H4 (cell line): ENCODE results near the gene F7. TPM values are rescaled to one million over a fixed set of nuclear protein-coding genes. Genes with fewer than 3 reads are reported as not detected.
"Not testable (repeated sequence)": the region's sequence is repeated elsewhere in the genome, so short reads cannot be mapped to it uniquely, and the experiment has no call there.

ENCODE experiments used
- DNase-seq: peaks from one replicate; pipeline ENCODE4 v3.0.0-alpha.2; 2015; ENCODE audit warnings: low spot score
- total RNA-seq: library from RNA; depleted of rRNA; stranded (reverse); fragments of >200 nt; shearing (Covaris generic); gene quantifications from 2 replicates; pipeline ENCODE4 v1.2.3, GENCODE V29; 2014

The F7 gene
- total RNA-seq, 1 experiment from 2014 or later, result not detected

GRCh38 chr13:113102302-113102701, 3.3 kb upstream of the F7 start:
- not testable (repeated sequence) for DNase-seq

DNA sequence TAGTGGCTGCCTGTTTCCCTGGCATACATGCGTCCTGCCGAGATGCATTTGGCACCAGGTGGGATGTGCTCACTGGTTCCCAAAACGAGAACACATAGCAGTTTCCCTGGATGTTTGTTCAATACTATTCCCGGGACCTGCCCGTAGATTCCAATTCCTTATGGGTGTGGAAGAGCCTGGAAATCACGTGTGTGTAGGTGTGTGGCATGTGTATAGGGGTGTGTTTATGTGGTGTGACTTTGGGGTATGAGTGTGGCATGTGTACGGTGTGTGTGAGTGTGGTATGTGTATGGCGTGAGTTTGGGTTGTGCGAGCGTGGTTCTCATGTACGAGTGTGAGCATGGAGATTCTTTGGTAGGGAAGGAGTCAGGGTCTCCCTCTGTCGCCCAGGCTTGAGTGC, 2.9 kb upstream of the F7 start:
- no peak for DNase-seq

DNA sequence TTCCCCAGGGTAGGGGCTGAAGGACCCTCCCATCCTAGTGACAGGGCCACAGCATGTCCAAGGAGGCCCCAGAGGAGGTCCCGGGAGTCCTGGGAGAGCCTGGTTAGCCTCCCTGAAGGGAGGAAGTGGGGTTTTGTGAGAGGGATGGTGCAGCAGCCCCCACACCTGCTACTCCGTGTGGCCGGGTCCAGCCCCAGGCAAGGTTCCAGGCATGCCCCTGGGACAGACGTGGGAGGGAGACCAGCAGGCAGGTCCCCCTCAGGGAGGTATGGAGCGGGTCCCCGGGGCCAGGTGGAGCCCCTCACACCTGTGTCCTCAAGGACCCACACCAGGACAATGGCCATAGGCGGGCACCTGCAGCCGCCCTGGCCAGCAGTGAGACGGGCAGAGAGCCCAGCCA, 1.9 kb upstream of the F7 start:
- no peak for DNase-seq

DNA sequence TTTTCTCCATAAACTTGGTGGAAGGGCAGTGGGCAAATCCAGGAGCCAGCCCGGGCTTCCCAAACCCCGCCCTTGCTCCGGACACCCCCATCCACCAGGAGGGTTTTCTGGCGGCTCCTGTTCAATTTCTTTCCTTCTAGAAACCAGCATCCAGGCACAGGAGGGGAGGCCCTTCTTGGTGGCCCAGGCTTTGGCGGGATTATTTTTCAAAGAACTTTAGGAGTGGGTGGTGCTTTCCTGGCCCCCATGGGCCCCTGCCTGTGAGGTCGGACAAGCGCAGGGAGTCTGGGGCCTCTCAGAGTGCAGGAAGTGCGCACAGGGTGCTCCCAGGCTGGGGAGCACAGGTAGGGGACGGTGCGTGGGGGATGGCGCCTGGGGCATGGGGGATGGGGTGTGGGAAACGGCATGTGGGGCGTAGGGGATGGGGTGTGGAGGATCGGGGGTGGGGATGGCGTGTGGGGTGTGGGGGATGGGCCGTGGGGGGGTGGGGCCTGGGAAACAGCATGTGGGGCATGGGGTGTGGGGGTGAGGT, 396 bp downstream of the F7 start:
- DNase-seq, result no peak

GRCh38 chr13:113106711-113107351, 1.2 kb downstream of the F7 start:
- DNase-seq, result no peak

- not testable (repeated sequence) for DNase-seq
These were observed 2.9 kb downstream of the F7 start for GRCh38 chr13:113108521-113108920.

DNA sequence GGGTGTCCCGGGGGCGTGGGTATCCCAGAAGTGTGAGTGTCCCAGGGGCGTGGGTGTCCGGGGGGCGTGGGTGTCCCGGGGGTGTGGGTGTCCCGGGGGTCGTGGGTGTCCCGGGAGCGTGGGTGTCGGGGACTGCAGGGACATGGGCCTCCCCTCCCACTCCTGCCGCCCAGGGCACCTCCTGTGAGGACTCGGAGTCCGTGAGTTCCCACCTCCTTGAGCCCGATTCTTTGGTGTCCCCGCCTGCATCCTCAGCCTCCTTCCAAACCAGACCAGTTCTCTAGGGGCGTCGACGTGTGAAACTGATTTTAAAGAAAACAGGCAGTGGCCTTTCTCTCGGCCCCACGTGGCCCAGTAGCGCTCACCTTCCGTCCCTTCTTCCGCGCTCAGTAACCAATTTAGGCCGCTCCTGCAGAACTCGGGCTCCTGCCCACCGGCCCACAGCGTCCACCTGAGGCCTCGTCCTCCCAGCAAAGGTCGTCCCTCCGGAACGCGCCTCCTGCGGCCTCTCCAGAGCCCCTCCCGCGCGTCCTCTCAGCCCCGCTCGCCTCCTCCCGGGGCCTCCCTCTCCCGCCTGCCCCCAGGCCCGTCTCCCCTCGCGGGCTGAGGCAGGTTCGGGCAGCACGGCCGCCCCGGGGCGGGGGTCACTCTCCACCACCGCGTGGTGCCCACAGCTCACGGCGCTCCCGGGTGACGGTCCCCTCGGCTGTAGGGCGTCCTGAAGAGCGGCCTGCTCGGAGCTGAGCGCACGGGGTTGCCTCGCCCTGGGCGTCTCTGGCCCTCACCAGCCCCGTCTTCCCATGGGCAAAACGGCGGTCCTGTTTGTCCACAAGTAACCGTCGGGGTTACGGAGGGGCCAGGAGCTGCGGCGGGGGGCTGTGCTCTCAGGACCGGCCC, 3.8 kb downstream of the F7 start:
- no peak for DNase-seq

GRCh38 chr13:113110048-113110851, 4.7 kb downstream of the F7 start:
- DNase-seq, result no peak

DNA sequence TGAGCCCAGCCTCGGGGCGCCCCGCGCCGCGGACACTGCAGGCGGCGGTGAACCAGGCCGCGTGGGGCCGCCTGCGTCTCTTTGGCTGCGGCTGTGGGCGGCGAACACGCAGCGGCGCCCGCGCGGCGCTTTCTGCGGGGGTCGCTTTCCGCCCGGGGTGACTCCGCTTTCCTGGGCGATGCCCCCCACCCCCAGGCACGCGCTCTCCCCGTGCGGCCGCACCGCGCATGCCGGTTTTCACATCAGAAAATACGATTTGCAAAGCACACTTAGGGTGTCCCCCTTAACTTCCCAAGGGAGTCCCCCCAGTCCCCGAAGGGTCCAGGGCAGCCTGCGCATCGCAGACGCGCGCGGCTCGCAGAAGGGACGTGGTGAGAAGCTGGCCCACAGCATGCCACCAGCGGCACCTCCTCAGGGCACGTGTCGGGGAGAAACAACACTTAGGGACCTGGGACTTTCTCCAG, 5.3 kb downstream of the F7 start:
- no peak for DNase-seq

DNA sequence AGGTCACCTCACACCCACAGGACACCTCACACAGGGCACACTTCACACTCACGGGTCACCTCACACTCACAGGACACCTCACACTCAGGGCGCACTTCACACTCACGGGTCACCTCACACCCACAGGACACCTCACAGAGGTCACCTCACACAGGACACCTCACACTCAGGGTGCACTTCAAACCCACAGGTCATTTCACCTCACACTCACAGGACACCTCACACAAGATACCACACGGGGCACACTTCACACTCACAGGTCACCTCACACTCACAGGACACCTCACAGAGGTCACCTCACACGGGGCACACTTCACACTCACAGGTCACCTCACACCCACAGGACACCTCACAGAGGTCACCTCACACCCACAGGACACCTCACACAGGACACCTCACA, 6.2 kb downstream of the F7 start:
- DNase-seq, result not testable (repeated sequence)

GRCh38 chr13:113112475-113112874, 6.9 kb downstream of the F7 start:
- DNase-seq, result not testable (repeated sequence)

DNA sequence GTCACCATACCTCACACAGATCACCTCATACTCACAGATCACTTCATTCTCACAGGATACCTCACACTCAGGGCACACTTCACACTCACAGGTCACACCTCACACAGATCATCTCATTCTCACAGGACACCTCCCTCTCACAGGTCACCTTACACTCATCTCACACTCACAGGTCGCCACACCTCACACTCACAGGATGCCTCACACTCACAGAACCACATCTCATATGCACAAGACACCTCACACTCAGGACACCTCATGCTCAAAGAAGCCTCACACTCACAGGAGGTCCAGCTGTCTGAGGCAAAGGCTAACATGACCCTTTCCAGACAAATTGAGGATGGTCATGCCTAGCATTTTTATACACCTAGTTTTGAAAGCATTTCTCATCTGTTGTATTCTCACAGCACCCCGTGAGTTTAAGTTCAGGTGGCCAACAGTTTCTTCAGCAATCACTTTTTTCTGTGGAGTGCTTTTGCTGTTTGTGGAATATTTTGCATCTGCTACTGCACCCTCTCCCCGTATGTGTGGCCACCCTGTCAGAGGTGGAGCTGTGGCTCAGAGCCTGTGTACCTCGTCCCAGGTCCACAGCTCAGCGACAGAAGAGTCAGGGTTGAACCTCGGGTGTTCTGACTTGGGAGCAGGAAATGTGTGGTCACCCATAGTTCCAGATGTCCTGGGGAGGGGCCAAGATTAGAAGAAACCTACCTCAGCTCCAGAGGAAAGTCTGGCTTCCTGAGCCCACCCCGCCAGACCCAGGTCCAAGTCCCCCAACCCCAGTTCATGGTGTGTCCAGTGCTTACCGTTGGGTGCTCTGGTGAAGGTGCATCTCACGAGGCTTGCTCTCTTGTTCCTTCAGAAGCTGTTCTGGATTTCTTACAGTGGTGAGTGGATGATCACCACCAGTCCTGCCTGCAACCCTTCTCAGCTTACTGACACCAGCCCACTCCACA, 7.6 kb downstream of the F7 start:
- DNase-seq, result no peak

- no peak for DNase-seq
These were observed 8.3 kb downstream of the F7 start for GRCh38 chr13:113113846-113114271.

- no peak for DNase-seq
These were observed 9.1 kb downstream of the F7 start for GRCh38 chr13:113114511-113115362.

DNA sequence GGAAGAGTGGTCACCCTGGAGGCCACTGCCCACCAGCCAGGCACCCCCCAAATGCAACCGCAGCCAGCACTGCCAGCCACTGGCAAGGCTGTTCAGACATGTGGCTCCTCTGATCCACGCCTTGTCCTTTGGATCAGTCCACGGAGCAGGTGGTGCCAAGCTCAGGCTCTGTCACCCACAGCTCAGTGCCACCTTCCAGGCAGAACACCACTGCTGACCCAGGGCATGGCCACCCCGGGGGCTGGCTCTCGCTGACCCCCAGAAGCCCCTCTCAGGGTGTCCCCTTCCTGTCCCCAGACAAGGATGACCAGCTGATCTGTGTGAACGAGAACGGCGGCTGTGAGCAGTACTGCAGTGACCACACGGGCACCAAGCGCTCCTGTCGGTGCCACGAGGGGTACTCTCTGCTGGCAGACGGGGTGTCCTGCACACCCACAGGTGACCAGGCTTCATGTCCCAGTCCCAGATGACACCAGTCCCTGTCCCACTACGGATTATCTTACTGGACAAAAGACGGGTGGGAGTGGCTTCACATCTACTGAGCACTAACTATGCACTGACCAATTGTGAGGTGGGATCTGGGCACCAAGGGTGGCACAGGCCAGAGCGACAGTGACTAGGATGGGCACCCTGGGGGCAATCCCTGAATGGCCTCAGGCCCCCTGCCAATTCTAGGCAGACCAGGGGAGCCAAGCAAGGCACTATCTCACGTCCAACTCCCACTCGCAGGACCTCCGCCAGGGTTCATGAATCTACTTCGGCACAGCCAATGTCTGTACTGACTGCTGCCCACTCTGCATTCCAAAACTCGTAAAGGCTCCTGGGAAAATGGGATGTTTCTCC, 10.0 kb downstream of the F7 start:
- no peak for DNase-seq

DNA sequence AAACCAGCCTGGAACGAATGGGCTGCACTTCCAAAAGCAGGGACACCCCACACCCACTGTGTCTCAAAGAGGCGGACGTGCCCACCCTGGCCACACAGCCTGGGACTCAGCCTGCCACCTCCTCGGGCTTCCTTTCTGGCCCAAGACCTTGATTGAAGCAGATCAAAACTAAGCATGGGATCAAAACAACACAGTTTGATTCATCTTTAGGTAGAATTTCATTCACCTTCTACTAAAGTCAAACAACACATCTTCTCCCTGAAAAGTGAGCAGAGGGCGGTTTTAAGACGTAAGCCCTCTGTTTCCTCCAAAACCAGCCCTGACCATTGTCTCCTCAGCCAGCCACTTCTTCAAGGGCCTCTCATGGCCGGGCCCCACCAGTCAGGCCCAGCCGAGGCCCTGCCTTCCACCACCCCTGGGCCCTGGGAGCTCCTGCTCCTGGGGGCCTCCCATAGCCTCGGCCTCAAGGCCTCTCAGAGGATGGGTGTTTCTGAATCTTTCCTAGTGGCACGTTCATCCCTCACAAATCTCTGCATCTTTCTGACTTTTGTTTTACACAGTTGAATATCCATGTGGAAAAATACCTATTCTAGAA, 10.7 kb downstream of the F7 start:
- DNase-seq, result no peak

DNA sequence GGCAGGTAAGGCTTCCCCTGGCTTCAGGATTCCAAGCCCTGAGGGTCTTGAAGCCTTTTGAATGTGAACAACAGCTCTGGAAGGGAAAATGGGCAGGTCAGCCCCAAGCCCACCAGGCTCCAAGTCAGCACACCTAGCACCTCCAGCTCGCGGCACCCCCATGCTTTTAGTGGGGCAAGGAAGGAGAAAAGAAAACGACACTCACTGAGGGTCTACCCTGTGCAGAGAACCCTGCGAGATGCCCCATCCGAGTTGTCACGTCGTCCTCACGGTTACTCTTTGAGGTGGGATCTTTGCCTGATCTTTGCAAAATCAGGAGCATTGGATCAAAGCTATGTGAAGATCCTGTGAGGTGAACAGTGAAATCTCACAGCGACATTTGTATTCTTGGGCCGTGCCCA, 11.3 kb downstream of the F7 start:
- DNase-seq, result no peak

- DNase-seq, result no peak
These were observed 11.8 kb downstream of the F7 start for GRCh38 chr13:113117335-113117872.
